Fibroblast of lung (primary cell): Measurements from ENCODE around the gene ALDOB.
A peak's percentile ranks its signal among the peaks of the same experiment; 100 is the strongest.

Experiments used
- EZH2 ChIP-seq: IDR thresholded peaks from 2 replicates; pipeline ENCODE4 v1.5.1; 2012; ENCODE audit warnings: low read length, control low read depth, mild to moderate bottlenecking; ENCODE audit errors: missing control alignments
- TF ChIP-seq, protein P1 (sequence below), 2 donors: IDR thresholded peaks in 1 of 2; conservative IDR thresholded peaks in 1 of 2; 1 replicate in 1 of 2; 2 replicates in 1 of 2; pipeline ENCODE4 v1.5.1; 2011 to 2012; ENCODE audit warnings: low read length in 2 of 2, control low read depth in 1 of 2, inconsistent platforms in 1 of 2, low read depth in 1 of 2, mild to moderate bottlenecking in 1 of 2

DNA sequence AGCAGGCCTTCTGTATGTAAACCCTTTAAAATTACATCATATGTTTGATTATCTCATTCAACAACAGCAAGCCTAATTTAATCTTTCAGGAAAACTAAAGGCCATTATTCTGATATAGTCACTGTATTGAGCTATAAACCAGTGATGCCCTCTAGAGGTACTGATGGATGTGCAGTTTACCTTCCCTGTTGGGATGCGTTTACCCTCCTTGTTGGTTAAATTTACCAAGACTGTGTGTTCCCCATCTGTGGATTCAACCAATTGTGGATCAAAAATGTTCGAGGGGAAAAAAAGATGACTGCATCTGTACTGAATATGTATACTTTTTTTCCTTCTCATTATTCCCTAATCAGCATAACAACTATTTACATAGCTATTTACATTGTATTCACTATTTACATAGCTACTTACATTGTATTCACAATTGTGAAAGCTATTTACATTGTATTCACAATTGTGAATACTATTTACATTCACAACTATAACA, 47.0 kb downstream of the ALDOB start:
- no peak for TF ChIP-seq EZH2
- TF ChIP-seq, protein P1, sequence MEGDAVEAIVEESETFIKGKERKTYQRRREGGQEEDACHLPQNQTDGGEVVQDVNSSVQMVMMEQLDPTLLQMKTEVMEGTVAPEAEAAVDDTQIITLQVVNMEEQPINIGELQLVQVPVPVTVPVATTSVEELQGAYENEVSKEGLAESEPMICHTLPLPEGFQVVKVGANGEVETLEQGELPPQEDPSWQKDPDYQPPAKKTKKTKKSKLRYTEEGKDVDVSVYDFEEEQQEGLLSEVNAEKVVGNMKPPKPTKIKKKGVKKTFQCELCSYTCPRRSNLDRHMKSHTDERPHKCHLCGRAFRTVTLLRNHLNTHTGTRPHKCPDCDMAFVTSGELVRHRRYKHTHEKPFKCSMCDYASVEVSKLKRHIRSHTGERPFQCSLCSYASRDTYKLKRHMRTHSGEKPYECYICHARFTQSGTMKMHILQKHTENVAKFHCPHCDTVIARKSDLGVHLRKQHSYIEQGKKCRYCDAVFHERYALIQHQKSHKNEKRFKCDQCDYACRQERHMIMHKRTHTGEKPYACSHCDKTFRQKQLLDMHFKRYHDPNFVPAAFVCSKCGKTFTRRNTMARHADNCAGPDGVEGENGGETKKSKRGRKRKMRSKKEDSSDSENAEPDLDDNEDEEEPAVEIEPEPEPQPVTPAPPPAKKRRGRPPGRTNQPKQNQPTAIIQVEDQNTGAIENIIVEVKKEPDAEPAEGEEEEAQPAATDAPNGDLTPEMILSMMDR (conservative IDR thresholded peaks at IDR 0.05 in 1 of 2, IDR thresholded peaks at IDR 0.05 in 1 of 2; ENCODE audit: low read depth in 1 of 2, low read length in 2 of 2), result peak; percentile 15 to 42
